Astrocyte (in vitro differentiated cells and primary cell): ENCODE results near the gene CDC73.

Experiments
- EZH2 ChIP-seq: IDR thresholded peaks from 2 replicates; pipeline ENCODE4 v1.6.1; 2012; ENCODE audit warnings: mild to moderate bottlenecking, low read length, inconsistent platforms; ENCODE audit not compliant: insufficient read depth
- TF ChIP-seq, protein P1 (sequence below): IDR thresholded peaks from 2 replicates; pipeline ENCODE4 v1.5.1; 2011; ENCODE audit warnings: low read depth, mild to moderate bottlenecking, inconsistent platforms, low read length, moderate library complexity; ENCODE audit not compliant: insufficient read depth

DNA sequence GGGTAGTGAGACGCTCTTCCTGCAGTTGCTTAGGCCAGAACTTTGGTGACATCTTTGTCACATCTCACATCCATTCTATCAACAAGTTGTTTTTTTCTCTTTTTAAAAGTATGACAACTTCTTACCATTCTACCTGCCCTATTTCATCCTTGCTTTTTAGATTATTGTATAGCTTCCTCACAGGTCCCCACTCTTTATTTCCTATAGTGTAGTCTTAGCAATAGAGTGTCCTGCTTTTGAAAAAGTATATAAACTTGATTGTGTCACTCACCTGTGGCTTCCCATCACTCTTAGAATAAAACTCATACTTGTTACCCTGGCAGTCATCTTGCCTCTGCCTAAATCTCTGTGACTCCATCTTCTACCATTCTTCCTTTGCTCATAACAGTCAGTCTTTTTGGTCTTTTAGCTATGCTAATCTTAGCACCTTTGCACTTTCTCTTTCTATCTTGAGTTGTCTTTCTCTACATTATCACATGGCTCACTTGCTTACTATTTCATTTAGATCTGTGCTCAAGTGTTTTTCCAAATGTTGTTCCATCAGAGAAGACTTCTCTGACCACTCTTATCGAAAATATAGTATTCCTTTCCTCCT lies 9.5 kb downstream of the CDC73 start:
- TF ChIP-seq, protein P1, sequence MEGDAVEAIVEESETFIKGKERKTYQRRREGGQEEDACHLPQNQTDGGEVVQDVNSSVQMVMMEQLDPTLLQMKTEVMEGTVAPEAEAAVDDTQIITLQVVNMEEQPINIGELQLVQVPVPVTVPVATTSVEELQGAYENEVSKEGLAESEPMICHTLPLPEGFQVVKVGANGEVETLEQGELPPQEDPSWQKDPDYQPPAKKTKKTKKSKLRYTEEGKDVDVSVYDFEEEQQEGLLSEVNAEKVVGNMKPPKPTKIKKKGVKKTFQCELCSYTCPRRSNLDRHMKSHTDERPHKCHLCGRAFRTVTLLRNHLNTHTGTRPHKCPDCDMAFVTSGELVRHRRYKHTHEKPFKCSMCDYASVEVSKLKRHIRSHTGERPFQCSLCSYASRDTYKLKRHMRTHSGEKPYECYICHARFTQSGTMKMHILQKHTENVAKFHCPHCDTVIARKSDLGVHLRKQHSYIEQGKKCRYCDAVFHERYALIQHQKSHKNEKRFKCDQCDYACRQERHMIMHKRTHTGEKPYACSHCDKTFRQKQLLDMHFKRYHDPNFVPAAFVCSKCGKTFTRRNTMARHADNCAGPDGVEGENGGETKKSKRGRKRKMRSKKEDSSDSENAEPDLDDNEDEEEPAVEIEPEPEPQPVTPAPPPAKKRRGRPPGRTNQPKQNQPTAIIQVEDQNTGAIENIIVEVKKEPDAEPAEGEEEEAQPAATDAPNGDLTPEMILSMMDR, result no peak
- TF ChIP-seq EZH2, result no peak
